ENCODE data around the gene DPM3.
"Not testable (repeated sequence)": the region's sequence is repeated elsewhere in the genome, so short reads cannot be mapped to it uniquely, and the experiment has no call there.

Gene DPM3

GRCh38 chr1:155125511-155125945, 14.8 kb downstream of the DPM3 start:
- no peak for DNase-seq (ENCODE audit: low spot score)

- DNase-seq (ENCODE audit: low spot score): no peak
These were observed 15.5 kb downstream of the DPM3 start for GRCh38 chr1:155124503-155125463.

GRCh38 chr1:155123801-155124200, 16.5 kb downstream of the DPM3 start:
- no peak for DNase-seq (ENCODE audit: low spot score)

GRCh38 chr1:155122308-155122707, 18.0 kb downstream of the DPM3 start:
- no peak for DNase-seq (ENCODE audit: low spot score)

GRCh38 chr1:155121249-155121648, 19.1 kb downstream of the DPM3 start:
- no peak for DNase-seq (ENCODE audit: low spot score)

- DNase-seq (ENCODE audit: low spot score): no peak
These were observed 20.1 kb downstream of the DPM3 start for GRCh38 chr1:155120253-155120652.

- not testable (repeated sequence) for DNase-seq (ENCODE audit: low spot score)
These were observed 22.2 kb downstream of the DPM3 start for GRCh38 chr1:155118090-155118489.

- DNase-seq (ENCODE audit: low spot score): no peak
These were observed 22.7 kb downstream of the DPM3 start for GRCh38 chr1:155117610-155118009.

- DNase-seq (ENCODE audit: low spot score): peak; percentile 7
These were observed 24.1 kb downstream of the DPM3 start for GRCh38 chr1:155116113-155116764.

- DNase-seq (ENCODE audit: low spot score): no peak
These were observed 26.8 kb downstream of the DPM3 start for GRCh38 chr1:155113450-155113980.

- no peak for DNase-seq (ENCODE audit: low spot score)
These were observed 29.5 kb downstream of the DPM3 start for GRCh38 chr1:155110826-155111225.

GRCh38 chr1:155110381-155110780, 29.9 kb downstream of the DPM3 start:
- DNase-seq (ENCODE audit: low spot score): no peak

GRCh38 chr1:155108296-155108695, 32.0 kb downstream of the DPM3 start:
- no peak for DNase-seq (ENCODE audit: low spot score)

GRCh38 chr1:155107309-155108264, 32.7 kb downstream of the DPM3 start:
- no peak for DNase-seq (ENCODE audit: low spot score)

GRCh38 chr1:155106862-155107261, 33.5 kb downstream of the DPM3 start:
- no peak for DNase-seq (ENCODE audit: low spot score)

- DNase-seq (ENCODE audit: low spot score): no peak
These were observed 34.7 kb downstream of the DPM3 start for GRCh38 chr1:155105604-155106011.

GRCh38 chr1:155104605-155105534, 35.5 kb downstream of the DPM3 start:
- no peak for DNase-seq (ENCODE audit: low spot score)

- no peak for DNase-seq (ENCODE audit: low spot score)
These were observed 37.0 kb downstream of the DPM3 start for GRCh38 chr1:155103325-155103724.

GRCh38 chr1:155099331-155099730, 41.0 kb downstream of the DPM3 start:
- DNase-seq (ENCODE audit: low spot score): no peak

GRCh38 chr1:155094622-155094948, 45.7 kb downstream of the DPM3 start:
- DNase-seq (ENCODE audit: low spot score): no peak

Measured in SW480 (cell line).